LNCAP (cell line): ENCODE results near the gene PDE3B.

ENCODE experiments used
- CTCF ChIP-seq: fragments of 450-650 bp; IDR thresholded peaks from 2 replicates; pipeline ENCODE4 v1.5.1; 2017; ENCODE audit warnings: mild to moderate bottlenecking

PDE3B gene

GRCh38 chr11:14904745-14905103, 261.1 kb downstream of the PDE3B start:
- TF ChIP-seq CTCF, result peak; percentile 33

GRCh38 chr11:14905104-14906033, 261.8 kb downstream of the PDE3B start:
- TF ChIP-seq CTCF, result no peak

- no peak for TF ChIP-seq CTCF
Measured at GRCh38 chr11:14906578-14906977, 263.0 kb downstream of the PDE3B start.

- no peak for TF ChIP-seq CTCF
Measured at GRCh38 chr11:14906993-14907392, 263.4 kb downstream of the PDE3B start.

- TF ChIP-seq CTCF, result peak; percentile 88
Measured at GRCh38 chr11:14907411-14908213, 264.0 kb downstream of the PDE3B start.

GRCh38 chr11:14908214-14908880, 264.7 kb downstream of the PDE3B start:
- TF ChIP-seq CTCF, result peak; percentile 76

GRCh38 chr11:14914536-14914935, 270.9 kb downstream of the PDE3B start:
- no peak for TF ChIP-seq CTCF
